Natural killer cell (primary cell): ENCODE measurements around the gene LCN15. TPM values are rescaled to one million over a fixed set of nuclear protein-coding genes. Genes with fewer than 3 reads are reported as not detected.

ENCODE experiments used
- ATAC-seq, 3 donors: fragments of 150-1000 bp in 2 of 3; fragments of 200-7000 bp in 1 of 3; cut with Tn5 transposase; 1 replicate in 1 of 3; 2 replicates in 2 of 3; pipeline ENCODE4 v1.10.0; 2021; ENCODE audit warnings: mild to moderate bottlenecking in 2 of 3, moderate library complexity in 2 of 3
- DNase-seq, 2 donors: peaks; one replicate each; pipeline versions ENCODE4 v3.0.0 to v3.0.0-alpha.2; 2013 to 2021; ENCODE audit warnings: mixed read lengths in 1 of 2
- H3K27ac ChIP-seq: one replicate; pipeline ENCODE4 v1.5.1; 2013; ENCODE audit warnings: mild to moderate bottlenecking, low read length
- H3K27me3 ChIP-seq: one replicate; pipeline ENCODE4 v1.6.1; 2013; ENCODE audit warnings: low read length; ENCODE audit not compliant: control insufficient read depth, insufficient read depth
- H3K36me3 ChIP-seq: one replicate; pipeline ENCODE4 v1.6.1; 2013; ENCODE audit warnings: low read length; ENCODE audit not compliant: control insufficient read depth, insufficient read depth
- H3K4me1 ChIP-seq: one replicate; pipeline ENCODE4 v1.6.1; 2013; ENCODE audit warnings: low read length; ENCODE audit not compliant: control insufficient read depth, insufficient read depth
- H3K4me3 ChIP-seq: one replicate; pipeline ENCODE4 v1.5.1; 2013; ENCODE audit warnings: low read length
- H3K9me3 ChIP-seq: one replicate; pipeline ENCODE4 v1.6.1; 2013; ENCODE audit warnings: low read length; ENCODE audit not compliant: control insufficient read depth, insufficient read depth
- H3K27ac Mint-ChIP-seq, 2 donors: one replicate each; pipeline ENCODE4 v1.8.0; 2022; ENCODE audit warnings: mild to moderate bottlenecking in 2 of 2, mixed read lengths in 2 of 2, moderate library complexity in 1 of 2
- H3K27me3 Mint-ChIP-seq, 2 donors: one replicate each; pipeline ENCODE4 v1.8.0; 2022; ENCODE audit warnings: low read depth in 2 of 2, mixed read lengths in 2 of 2
- H3K36me3 Mint-ChIP-seq: one replicate; pipeline ENCODE4 v1.8.0; 2022; ENCODE audit warnings: mixed read lengths
- H3K4me1 Mint-ChIP-seq, 2 donors: one replicate each; pipeline ENCODE4 v1.8.0; 2022; ENCODE audit warnings: mixed read lengths in 2 of 2
- H3K4me3 Mint-ChIP-seq: one replicate; pipeline ENCODE4 v1.8.0; 2022; ENCODE audit warnings: mild to moderate bottlenecking, moderate library complexity, mixed read lengths
- H3K9me3 Mint-ChIP-seq, 2 donors: one replicate each; pipeline ENCODE4 v1.8.0; 2022; ENCODE audit warnings: mixed read lengths in 2 of 2
- WGBS: methylation state at CpG from one replicate; pipeline ENCODE4 v1.1.7; 2013; ENCODE audit warnings: missing lambda C conversion rate; ENCODE audit not compliant: insufficient coverage; 5-methylcytosine and 5-hydroxymethylcytosine counted together
- intact Hi-C: fragments of 100-400 bp; cut with micrococcal nuclease; formaldehyde crosslinking; loops from one replicate; pipeline ENCODE4 v1.14.2; 2022
- total RNA-seq, 4 donors: library from RNA; stranded (reverse); fragments of 120-200 nt in 1 of 4; gene quantifications; one replicate each; pipeline versions ENCODE4 v1.2.3 to v1.2.4, GENCODE V29; 2013 to 2022
- TF ChIP-seq, protein P1 (sequence below): fragments of 200-600 bp; IDR thresholded peaks from one replicate; pipeline ENCODE4 v1.8.0; 2022; ENCODE audit warnings: antibody characterized with exemption

LCN15 gene
- total RNA-seq, 3 donors from 2014 or later (not counting 1 experiment from before 2014, with no cell fraction given), result not detected

DNA sequence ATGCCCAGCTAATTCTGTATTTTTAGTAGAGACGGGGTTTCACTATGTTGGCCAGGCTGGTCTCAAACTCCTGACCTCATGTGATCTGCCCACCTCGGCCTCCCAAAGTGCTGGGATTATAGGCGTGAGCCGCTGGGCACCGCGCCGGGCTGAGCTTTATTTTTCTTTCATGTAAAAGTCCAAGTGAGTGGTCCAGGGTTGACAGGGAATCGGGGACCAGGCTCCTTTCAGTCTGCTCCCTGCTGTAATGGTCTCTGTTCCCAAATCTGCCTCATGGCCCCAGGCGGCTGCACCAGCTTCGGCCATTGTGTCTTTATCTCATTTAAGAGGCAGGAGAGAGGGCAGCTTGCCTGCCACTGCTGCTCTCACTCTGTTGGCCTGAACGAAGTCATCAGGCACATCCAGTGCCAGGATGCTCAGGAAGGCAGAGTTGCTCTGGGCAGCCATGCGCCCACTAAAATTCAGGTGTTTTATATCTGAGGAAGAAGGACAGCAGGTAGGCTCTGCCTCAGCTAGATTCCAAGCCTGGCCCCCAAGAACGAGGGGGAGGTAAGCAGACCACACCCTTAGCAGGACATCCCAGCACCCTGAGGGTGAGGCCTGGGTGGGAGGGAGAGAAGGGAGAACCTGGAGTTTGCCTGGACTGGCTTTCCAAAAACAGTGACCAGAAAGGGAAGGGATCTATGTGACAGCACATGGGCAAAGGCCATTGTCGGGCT lies 30.1 kb upstream of the LCN15 start:
- intact Hi-C loops, result loop anchor here (5.0 kb wide), 1 partner anchor 448 kb away; the partner anchor contains the start of gene TUBB4B
- Histone ChIP-seq H3K36me3 (peaks cover 9% of the 10 kb centered on the region), H3K4me3 (no peak overlapping the region), H3K4me1 (peaks cover 35% of the 10 kb centered on the region), H3K27me3 (peaks cover 8% of the 10 kb centered on the region), H3K9me3 (no peaks in the 10 kb centered on the region), H3K27ac (no peak overlapping the region)
- Mint-ChIP-seq H3K4me1 (peaks cover 9 to 14% of the 10 kb centered on the region in 2 donors), H3K9me3 (no peaks in the 10 kb centered on the region), H3K36me3 (no peaks in the 10 kb centered on the region), H3K27ac (no peak overlapping the region), H3K27me3 (no peaks in the 10 kb centered on the region), H3K4me3 (no peak overlapping the region)
- 93% methylated on average over 14 of the region's 14 CpGs for WGBS
- ATAC-seq, result no peak
- TF ChIP-seq, protein P1, sequence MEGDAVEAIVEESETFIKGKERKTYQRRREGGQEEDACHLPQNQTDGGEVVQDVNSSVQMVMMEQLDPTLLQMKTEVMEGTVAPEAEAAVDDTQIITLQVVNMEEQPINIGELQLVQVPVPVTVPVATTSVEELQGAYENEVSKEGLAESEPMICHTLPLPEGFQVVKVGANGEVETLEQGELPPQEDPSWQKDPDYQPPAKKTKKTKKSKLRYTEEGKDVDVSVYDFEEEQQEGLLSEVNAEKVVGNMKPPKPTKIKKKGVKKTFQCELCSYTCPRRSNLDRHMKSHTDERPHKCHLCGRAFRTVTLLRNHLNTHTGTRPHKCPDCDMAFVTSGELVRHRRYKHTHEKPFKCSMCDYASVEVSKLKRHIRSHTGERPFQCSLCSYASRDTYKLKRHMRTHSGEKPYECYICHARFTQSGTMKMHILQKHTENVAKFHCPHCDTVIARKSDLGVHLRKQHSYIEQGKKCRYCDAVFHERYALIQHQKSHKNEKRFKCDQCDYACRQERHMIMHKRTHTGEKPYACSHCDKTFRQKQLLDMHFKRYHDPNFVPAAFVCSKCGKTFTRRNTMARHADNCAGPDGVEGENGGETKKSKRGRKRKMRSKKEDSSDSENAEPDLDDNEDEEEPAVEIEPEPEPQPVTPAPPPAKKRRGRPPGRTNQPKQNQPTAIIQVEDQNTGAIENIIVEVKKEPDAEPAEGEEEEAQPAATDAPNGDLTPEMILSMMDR, result no peak
- no peak for DNase-seq

DNA sequence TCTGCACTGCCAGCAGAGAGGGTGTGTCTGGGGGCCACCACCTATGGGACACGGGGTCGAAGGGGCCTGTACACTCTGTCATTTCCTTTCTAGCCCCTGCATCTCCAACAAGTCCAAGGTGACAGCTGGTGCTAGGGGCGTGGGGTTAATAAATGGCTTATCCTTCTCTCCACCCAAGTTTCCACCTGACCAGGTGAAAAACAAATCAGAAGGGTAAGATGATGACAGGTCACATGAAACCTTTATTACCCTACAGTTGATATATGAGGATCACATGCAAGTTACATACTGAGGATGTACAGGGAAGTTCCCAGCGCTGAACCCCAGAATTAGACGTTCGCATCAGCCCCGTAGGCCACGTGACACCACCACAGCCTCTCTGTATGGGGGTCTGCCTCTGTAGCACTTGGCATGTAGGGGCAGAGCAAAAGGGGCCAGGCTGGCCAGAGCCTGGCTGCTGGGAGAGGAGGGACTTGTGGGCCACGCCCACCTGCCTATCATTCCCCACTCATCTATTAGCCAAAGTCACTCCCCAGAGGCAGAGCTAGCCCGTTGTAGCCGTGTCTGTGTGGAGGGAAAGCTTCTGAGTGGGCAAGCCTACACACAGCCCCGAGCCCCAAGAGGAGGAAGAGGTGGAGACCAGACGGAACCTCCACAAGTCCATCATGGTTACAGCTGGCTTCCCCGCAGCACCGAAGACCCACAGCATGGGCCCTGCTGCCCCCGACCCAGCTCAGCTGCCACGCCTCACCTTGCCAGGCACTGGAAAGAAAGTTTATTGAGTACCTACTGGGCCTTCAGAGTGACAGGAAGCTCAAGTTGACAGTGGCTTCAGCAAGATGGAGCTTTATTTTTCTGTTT lies 29.0 kb upstream of the LCN15 start:
- no peaks in the 10 kb centered on the region for H3K36me3 Mint-ChIP-seq
- no peaks in the 10 kb centered on the region for H3K9me3 Mint-ChIP-seq
- no peak overlapping the region for H3K27ac Mint-ChIP-seq
- H3K27me3 Mint-ChIP-seq, result no peaks in the 10 kb centered on the region
- TF ChIP-seq, protein P1, result no peak
- 90% methylated on average over 15 of the region's 17 CpGs for WGBS
- H3K4me3 ChIP-seq, result no peak overlapping the region
- H3K36me3 ChIP-seq, result peaks cover 9% of the 10 kb centered on the region
- ATAC-seq, result no peak
- intact Hi-C loops, result loop anchor here (5.0 kb wide), 1 partner anchor 449 kb away; the partner anchor contains the start of gene TUBB4B
- H3K27me3 ChIP-seq, result no peaks in the 10 kb centered on the region
- peak in 1 of 2 donors; percentile 6 for DNase-seq
- H3K9me3 ChIP-seq, result no peaks in the 10 kb centered on the region
- peaks cover 36% of the 10 kb centered on the region for H3K4me1 ChIP-seq
- no peak overlapping the region for H3K27ac ChIP-seq
- H3K4me1 Mint-ChIP-seq, result peaks cover 20 to 23% of the 10 kb centered on the region in 2 donors
- H3K4me3 Mint-ChIP-seq, result no peak overlapping the region

DNA sequence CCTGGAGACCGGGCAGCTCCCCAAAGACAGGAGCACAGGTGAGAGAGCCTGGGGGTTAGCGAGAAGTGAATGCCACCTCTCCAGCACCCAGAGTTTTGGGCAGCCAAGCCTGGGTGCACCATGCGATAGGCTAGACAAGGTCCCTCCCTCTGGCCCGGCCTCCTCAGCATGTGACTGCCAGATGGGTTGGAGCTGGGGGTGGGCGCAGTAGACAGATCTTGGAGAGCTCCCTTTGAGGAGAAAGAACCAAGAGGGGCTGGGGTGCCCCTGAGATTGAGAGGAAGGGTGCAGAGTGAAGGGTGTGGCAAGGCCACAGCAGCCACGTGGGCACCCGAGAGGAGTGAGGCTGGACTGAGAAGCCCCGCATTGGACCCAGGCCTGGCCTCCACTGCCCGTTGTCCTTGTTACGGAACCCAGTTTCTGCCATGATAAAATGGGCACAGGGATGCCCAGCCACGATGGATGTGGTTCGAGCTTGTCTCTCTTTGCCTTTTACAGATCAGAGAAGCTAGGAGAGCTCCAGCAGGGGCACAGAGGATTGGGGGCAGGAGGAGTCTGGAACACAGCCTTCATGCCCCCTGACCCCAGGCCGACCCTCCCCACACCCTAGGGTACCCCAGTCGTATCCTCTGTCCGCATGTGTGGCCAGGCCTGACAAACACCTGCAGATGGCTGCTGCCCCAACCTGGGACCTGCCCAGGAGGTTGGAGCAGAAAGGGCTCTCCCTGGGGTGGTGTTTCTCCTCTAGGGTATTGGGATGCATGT lies 28.2 kb upstream of the LCN15 start:
- DNase-seq, result peak in 1 of 2 donors; percentile 8
- no peak overlapping the region for H3K4me3 ChIP-seq
- Mint-ChIP-seq H3K27me3 (peaks cover 0 to 1% of the 10 kb centered on the region in 2 donors), H3K27ac (peak overlapping the region in 1 of 2 donors; percentile 89), H3K9me3 (no peaks in the 10 kb centered on the region), H3K4me3 (no peak overlapping the region), H3K36me3 (no peaks in the 10 kb centered on the region), H3K4me1 (peaks cover 28 to 31% of the 10 kb centered on the region in 2 donors)
- WGBS, result 83% methylated on average over 14 of the region's 15 CpGs
- intact Hi-C loops, result loop anchor here (5.0 kb wide), 1 partner anchor 450 kb away; the partner anchor contains the start of gene TUBB4B
- H3K4me1 ChIP-seq, result peaks cover 42% of the 10 kb centered on the region
- TF ChIP-seq, protein P1, result no peak
- H3K36me3 ChIP-seq, result peaks cover 9% of the 10 kb centered on the region
- H3K9me3 ChIP-seq, result no peaks in the 10 kb centered on the region
- no peaks in the 10 kb centered on the region for H3K27me3 ChIP-seq
- ATAC-seq, result no peak
- H3K27ac ChIP-seq, result peak overlapping the region; percentile 3
